NCI-H2196 treated with DMSO at 0.1 percent for 48 hours (cell line): ENCODE results near the gene IFNG-AS1.

Source experiments
- DNase-seq: peaks from one replicate; lab custom pipeline; 2025; ENCODE audit not compliant: unreplicated experiment; lab: John Stamatoyannopoulos, UW

IFNG-AS1 gene

GRCh38 chr12:67989184-67989920, at the start of gene IFNG-AS1:
Gene IFNG-AS1, plus strand, starts transcription at chr12:67989447.
- DNase-seq: no peak

DNA sequence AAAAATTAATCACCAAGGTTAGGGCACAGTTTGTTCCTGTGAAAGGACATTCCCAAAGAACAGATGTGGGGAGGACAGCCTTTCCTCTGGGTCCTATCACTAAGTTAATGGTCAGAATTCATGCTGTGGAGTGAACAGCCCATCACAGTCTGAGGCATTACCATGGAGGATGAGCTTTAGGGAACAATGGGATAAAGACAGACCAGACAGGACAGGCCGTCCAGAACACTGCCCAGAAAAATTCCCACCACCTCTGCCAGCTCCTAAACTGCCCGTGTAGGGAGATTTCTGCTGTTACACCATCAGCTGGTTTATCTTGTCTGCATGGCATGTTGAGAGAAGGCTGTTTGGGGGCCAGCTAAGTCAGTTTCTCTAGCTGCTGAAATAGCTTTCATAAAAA, 49.6 kb upstream of the IFNG-AS1 start:
- DNase-seq: no peak

GRCh38 chr12:67940780-67941243, 48.4 kb upstream of the IFNG-AS1 start:
- no peak for DNase-seq

- DNase-seq: no peak
Measured at GRCh38 chr12:67942724-67943123, 46.5 kb upstream of the IFNG-AS1 start.

DNA sequence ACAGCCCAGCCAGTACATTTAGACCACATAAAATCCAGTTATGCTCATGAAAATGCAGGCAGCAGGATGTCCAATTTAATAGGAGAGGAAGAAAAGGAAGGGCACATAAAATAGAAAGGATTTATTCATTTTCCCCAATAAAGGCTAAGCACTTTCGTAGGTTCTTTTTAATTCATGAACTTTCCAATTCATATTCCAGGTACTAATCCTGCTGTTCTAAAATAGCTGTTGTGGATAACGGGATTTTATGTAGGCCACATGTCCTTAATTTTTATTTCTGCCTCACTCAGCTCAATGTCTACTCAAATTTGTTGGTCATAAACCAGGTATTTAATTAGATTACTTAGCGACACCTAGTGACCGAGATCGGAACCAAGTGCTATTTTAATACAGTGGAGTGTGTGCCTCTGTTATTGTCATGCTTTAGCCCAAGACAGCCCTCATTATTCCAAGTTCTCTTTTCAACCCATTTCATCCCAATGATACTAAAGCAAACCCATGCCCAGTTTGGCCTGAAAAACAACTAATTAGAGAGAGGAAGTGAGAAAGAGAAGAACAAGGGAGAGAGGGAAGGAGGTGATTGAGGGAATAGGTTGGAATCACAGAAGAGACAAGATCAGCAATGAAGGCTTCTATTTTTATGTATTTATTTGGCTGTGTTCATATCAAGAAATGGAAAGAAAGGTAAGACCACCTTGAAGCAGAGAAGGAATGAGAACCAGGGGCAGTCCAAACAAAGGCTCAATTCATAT, 45.9 kb upstream of the IFNG-AS1 start:
- peak; percentile 53 for DNase-seq

GRCh38 chr12:67944093-67944492, 45.2 kb upstream of the IFNG-AS1 start:
- DNase-seq: no peak

DNA sequence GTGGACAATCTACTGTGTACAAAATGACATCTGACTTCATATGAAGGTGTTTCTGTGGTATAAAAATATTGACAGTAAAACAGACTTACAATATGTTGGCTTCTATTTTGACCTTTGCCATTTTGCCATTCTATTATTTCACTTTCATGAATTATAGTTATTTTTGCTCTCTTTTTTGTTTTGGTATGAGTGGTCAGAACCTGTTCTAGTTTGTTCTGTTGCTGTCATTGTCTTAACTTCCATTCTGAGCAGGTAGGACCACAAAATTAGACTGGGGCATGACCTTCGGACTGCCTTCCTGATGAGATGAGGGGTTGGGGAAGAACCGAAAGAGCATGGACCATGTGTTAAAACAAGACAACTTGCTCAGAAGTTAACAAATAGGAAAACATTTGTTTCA, 36.5 kb upstream of the IFNG-AS1 start:
- DNase-seq: no peak

DNA sequence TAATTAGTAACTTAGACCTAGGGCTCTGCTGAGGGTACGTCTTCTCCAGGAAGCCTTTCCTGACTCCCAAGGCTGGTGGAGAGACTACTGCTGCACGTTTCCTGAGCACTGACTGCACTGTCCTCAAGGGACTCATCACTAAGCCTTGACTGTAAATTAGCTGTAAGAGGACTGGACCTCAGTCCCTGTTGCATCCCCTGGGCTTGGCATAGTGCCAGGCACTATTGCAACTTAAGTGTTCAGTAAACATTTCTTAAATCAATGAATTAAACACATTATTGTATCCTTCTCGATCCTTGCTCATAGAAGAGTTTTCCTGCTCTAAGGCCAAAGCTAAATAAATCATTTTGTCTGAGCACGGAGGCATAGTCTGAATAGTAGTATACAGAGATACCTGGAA, 31.9 kb upstream of the IFNG-AS1 start:
- DNase-seq: no peak

DNA sequence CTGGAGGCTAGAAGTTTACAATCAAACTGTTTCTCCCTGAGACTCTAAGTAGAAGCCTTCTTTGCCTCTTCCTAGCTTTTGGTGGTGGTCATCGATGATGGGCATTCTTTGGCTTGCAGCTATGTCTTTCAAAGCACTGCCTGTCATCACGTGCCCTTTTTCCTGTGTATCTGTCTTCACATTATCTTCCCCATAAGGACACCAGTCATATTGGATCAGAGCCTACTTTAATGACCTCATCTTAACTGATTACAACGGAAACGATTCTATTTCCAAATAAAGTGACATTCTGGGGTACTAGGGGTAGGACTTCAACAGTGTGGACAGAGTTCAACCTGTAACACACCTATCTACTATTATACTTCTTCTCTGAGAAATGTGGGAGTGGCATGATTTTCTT, 31.1 kb upstream of the IFNG-AS1 start:
- DNase-seq: no peak

DNA sequence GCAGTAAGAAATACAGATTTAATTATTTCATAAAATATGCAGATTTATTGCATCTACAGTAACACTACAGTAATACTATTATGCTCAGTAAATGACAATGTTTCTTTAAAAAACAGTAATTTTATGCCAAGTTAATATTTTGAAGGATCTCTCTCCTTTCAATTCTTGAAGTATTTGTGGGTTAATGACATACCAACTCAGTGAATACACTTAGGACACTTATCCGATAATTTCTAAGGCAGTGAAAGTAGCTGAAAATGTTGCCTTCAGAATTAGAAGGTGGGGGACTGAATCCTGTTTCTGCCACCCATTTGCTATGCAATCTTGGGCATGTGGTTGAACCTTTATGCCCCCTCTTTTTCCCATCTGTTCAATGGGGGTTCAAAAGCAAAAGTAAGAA, 24.8 kb upstream of the IFNG-AS1 start:
- DNase-seq: no peak

DNA sequence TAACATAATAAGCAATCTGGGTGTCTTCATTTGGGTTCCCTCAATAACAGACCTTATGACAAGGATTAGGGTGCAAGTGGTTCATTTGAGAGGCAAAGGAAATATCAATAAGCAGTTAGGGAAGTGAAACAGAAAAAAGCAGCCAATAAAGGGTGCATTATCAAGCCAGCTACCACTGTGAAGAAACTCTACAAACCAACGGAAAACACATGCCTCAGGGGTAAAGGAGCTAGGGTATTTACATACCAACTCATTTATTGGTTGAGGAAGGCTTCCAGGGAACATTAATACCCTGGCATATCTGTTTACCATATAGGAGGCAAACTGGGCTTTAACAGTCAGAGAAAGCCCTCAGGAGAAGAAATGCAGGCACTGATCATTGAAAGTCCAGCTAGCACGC, 22.7 kb upstream of the IFNG-AS1 start:
- no peak for DNase-seq

DNA sequence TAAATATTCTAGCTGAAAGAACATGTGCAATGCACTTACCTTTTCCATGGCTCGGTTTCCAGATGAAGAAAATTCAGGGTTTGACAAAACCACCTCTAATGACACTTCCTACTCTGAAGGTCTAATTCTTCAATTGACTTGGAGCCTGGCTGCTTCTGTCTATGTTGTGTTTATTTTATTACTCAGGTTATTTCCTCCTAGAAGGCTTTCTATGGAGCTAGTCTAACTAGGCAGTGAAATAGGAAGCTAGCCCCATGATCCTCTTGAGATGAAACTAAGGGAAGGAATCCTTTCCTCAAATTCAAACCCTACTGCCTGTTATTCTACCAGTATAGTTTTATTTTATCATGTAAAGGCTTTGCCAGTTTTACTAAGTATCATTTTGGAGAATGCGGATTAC, 20.9 kb upstream of the IFNG-AS1 start:
- DNase-seq: no peak

DNA sequence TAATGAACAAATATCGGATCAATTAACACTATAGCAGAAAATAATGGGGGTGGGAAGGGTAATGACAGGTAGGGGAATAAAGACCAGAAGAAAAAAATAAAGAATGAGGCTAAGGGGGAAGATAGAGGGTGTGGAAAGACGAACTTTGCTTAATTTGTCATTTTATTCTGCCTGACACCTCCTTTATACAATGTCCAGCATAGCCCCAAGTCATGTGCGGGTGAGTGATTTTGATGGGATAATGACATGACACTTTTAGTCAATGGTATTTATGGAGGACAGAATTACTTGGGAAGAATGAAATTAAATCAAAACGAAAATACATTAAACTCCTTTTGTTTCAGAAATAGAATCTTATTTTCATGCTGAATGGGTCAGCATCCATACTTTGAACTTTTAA, 20.5 kb upstream of the IFNG-AS1 start:
- DNase-seq: no peak

DNA sequence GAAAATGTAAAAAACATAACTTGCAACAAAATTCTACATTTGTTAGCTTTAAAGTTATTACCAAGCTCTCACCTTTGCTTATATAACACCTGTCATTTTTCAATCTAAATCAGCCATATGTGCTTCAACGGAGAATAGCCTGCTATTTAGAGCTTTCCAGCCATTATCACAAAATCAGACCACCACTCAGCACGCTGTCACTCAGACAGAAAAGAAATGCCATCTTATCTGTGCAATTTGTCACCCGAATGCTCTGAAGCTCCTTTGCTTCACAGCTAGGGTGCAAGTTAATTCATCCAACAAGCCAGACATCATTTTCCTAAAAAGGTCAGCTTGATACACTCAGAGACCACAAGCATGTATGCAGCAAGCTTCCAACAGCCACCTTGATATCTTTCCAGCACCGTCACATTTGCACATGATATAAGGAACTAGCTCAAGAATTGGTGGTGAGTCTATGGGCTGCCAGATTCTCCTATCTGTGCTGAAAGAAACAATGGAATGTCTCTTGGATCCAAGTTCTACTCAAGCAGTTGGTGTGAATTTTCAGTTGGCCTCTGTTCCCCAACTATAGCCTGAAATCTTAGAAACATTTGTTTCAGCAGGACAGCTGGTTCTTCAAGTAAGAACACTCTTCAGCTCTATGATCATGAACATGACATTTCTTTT, 20.0 kb upstream of the IFNG-AS1 start:
- DNase-seq: no peak

DNA sequence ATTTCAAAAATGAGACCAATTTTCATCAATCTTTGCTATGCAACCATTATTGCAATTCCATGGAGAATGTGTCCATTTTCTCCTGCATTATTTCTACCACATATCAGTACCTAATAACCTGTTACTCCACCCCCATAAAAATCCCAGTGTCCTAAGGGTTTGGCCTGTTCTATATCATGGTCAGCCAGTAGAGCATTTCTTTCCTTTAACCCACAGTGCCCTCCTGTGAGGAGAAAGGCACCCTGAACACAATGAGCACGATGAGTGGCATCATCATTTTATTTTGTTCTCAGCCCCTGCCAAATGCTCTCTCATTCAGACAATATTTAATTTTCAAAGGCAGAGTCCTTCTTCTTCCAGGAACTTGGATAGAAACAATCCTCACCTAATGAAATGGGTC, 11.6 kb upstream of the IFNG-AS1 start:
- no peak for DNase-seq

GRCh38 chr12:67980391-67980790, 8.9 kb upstream of the IFNG-AS1 start:
- no peak for DNase-seq

DNA sequence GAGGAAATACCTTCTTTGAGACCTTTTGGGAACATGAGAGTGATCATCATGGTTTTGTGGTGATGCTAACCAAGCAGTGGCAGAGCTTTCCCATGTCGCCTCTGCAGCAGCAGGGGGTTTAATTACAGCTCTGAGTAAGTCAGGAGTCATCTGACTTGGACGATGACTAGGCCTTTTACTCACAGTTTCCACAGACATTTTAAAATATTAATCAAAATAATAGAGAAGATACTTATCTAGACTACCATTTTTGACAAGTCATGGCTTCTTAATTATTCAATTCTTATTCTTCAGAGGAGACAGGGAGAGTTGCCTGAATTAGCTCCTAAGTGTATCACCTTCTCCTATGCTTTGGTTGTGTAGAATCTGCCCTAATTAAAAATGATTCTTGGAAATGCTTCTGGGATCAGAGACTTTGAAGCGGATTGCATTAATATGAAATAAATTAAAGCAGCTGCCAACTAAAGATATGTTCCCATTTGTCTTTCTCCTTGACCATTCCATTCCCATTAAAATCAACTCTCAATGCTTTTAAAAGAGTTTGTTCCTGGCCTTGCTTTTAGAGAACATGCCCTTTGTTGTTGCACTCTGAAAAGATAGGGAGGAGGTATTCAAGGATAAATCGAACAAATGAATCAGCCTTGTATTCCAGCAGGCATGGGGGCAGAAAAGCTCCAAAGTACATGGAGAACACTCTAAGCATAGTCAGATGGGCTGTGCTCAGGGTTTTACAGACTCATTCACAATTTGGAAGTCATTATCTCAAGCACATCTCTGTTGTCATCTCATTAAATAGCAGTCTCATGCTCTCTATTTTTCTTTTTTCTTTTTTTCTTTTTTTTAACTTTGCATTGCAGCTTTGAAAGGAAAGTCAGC, 7.7 kb upstream of the IFNG-AS1 start:
- DNase-seq: no peak

DNA sequence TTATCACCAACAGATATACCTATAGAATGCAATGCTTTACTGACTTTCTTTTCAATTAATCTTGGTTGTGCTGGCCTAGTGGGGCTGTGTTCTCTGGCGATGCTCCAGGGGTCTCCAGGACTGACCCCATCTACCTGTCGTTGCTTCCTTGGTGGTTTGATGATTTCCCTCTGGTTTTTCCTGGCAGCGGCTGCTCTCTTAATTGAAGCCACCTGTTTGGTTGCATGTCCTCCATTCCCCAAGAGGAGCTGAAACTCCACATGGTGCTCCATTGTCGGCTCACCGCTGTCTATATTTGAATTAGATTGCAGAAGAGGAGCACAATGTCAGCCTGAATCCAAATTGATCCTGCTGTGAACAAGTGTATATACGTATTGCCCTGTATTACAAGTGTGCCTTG, 7.1 kb upstream of the IFNG-AS1 start:
- DNase-seq: no peak

DNA sequence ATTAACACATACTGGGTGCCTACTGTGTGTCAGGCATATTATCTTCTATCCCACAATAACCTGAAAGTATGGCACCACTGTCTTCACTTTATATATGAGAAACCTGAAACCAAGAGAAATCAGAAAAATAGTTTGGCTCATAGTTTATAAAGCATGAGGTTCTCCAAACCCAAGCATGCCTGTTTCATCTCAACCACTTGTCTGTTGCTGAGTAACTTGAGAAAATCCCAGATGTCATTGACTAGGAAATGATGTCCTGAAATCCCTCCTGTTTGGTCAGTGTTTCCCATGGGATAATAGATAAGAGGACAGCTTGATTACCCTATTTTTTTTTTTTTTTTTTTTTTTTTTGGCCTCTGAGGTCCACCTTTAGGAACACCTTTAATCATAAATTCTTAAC, 2.6 kb upstream of the IFNG-AS1 start:
- no peak for DNase-seq

DNA sequence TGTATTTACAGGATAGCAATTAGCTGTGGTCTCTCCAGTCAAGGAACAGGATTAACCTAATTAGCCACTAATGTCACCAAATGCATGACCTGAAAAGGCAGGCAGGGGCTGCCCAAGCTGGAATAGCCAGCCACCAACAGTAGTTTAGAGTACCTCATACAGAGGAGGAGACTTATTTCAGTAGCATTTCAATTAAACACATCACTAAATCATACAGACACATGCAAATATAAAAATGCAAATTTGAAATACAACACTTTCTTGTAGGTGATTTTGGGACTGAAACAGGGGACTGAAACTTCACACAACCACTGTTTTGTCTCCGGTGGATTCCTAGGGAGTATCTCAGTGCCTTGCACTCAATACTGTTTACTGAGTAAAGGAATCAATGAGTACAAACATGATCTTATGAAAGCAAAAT, 636 bp upstream of the IFNG-AS1 start:
- no peak for DNase-seq

- DNase-seq: no peak
Measured at GRCh38 chr12:67991158-67991557, 1.9 kb downstream of the IFNG-AS1 start.
